ENCODE measurements around the gene CCDC70. TPM values are rescaled to one million over a fixed set of nuclear protein-coding genes. Genes with fewer than 3 reads are reported as not detected.

CCDC70 gene
- total and polyA plus RNA-seq, 2 of the 8 experiments (the other 6 are each of a cell fraction or from before 2014, with no cell fraction given), result not detected

DNA sequence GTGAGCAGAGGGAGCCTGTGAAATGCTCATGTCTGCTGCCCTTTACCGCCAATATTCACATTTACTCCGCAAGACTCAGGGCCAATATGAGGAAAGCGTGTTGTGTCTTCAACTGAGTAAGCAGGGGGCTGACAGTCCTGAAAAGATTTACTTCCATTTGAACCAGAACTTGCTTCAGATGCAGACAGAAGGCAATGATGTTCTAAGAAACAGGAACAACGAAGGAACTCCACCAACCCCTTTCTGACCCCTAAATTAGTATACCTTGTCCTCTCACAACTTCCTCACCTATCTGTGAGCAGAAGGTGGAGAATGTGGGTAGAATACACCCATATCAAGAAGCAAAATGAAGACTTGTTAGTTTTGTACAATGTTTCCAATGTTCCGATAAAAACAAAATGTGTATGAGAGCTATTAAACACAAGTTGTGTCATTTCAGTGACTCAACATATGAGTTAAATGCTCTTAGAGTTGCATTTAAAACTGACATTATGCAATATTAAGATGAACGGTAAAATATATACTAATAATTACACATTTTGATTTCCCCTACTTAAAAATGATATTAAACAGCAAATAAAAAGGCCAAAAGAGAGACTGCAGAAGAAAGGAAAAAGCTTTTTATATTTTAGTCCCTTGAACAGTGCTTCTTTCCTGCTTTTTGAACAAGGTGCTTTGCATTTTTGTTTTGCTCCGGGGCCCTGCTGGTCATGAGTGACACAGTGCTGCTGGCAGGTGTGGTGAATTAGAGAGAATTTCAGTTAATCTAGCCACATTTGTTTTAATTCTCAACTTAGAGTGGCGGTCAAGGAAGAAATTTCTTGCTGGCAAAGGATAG lies 32.8 kb upstream of the CCDC70 start:
- Histone ChIP-seq H3K23me2 (ENCODE audit: low read depth, low read length) (no peaks in the 10 kb centered on the region), H3K4me3 (ENCODE audit: extremely low read depth in 1 of 4, insufficient read depth in 2 of 4, low read depth in 3 of 4, low read length in 4 of 4) (no peak overlapping the region), H3K27me3 (replicated peaks in 1 of 4; ENCODE audit: control insufficient read depth in 3 of 4, extremely low read depth in 1 of 4, insufficient read depth in 3 of 4, low read length in 3 of 4) (no peaks in the 10 kb centered on the region), H3K36me3 (ENCODE audit: control insufficient read depth in 2 of 4, insufficient read depth in 4 of 4, low read length in 3 of 4) (no peaks in the 10 kb centered on the region; a peak in 1 of 8 replicates), H3K4me1 (replicated peaks in 1 of 4; ENCODE audit: control insufficient read depth in 3 of 4, insufficient read depth in 4 of 4, low read length in 3 of 4) (no peaks in the 10 kb centered on the region), H4K91ac (replicated peaks; ENCODE audit: insufficient read length, low read length) (no peak overlapping the region), H2BK5ac (ENCODE audit: low read depth, low read length) (no peak overlapping the region), H3K9me3 (ENCODE audit: insufficient read depth in 2 of 2, low read depth in 1 of 2, low read length in 1 of 2) (no peaks in the 10 kb centered on the region), H4K5ac (ENCODE audit: insufficient read length, low read depth, low read length) (no peak overlapping the region), H3K18ac (ENCODE audit: extremely low read depth, low read length) (no peak overlapping the region), H3K9ac (replicated peaks in 1 of 4; ENCODE audit: extremely low read depth in 1 of 4, low read depth in 3 of 4, low read length in 3 of 4) (no peak overlapping the region), H3K79me2 (ENCODE audit: control insufficient read depth in 1 of 2, insufficient read depth in 2 of 2, low read length in 2 of 2) (no peaks in the 10 kb centered on the region), H4K20me1 (replicated peaks in 1 of 2; ENCODE audit: control insufficient read depth in 1 of 2, insufficient read depth in 2 of 2, low read length in 2 of 2) (no peaks in the 10 kb centered on the region), H2BK20ac (ENCODE audit: low read length) (no peak overlapping the region), H3K14ac (ENCODE audit: insufficient read length) (no peak overlapping the region), H2BK15ac (ENCODE audit: low read length) (no peak overlapping the region), H2AFZ (ENCODE audit: low read length) (no peak overlapping the region), H3K4me2 (ENCODE audit: insufficient read depth in 1 of 2, low read depth in 2 of 2, low read length in 2 of 2) (no peak overlapping the region), H3K27ac (ENCODE audit: low read depth, low read length) (no peak overlapping the region), H2AK5ac (ENCODE audit: low read depth, low read length) (no peak overlapping the region), H2BK120ac (replicated peaks; ENCODE audit: low read depth, low read length) (no peak overlapping the region), H3K23ac (ENCODE audit: insufficient read length) (no peak overlapping the region), H4K8ac (ENCODE audit: extremely low read depth, insufficient read depth, low read length) (no peak overlapping the region), H3K4ac (replicated peaks; ENCODE audit: insufficient read length, low read depth, low read length) (no peak overlapping the region), H3K79me1 (ENCODE audit: low read depth, low read length) (no peaks in the 10 kb centered on the region), H3K56ac (replicated peaks; ENCODE audit: insufficient read length, low read depth, low read length) (no peak overlapping the region), H2BK12ac (ENCODE audit: low read depth, low read length) (no peak overlapping the region)
- POLR2A ChIA-PET (ENCODE audit: partially characterized antibody), result no interaction called here
- FAIRE-seq, result no peak
- CTCF ChIA-PET (ENCODE audit: partially characterized antibody), result interaction anchor here (1.0 to 11.2 kb wide), 4 partner anchors 10 to 21 kb away, joined by 4 to 98 read pairs (median 8); no protein-coding TSS in a partner anchor
- WGBS, 2 experiments (ENCODE audit: extremely low coverage in 1 of 2, insufficient coverage in 1 of 2, insufficient read length in 1 of 2, insufficient replicate concordance in 2 of 2, low coverage in 1 of 2, low lambda C conversion rate in 2 of 2, missing lambda C conversion rate in 1 of 2), result 91% methylated on average over 8 of the region's 8 CpGs; no CpG with 5 or more reads in 1 of the 2 experiments
- TF ChIP-seq SIX5 (IDR thresholded peaks at IDR 0.05; ENCODE audit: low read depth, low read length), result no peak
- no peak for TF ChIP-seq TCF12 (IDR thresholded peaks at IDR 0.05; ENCODE audit: low read depth, low read length)
- no peak for TF ChIP-seq NANOG (IDR thresholded peaks at IDR 0.05; ENCODE audit: insufficient read depth, low read depth, low read length, poor library complexity, severe bottlenecking)
- no peak for TF ChIP-seq RFX5 (IDR thresholded peaks at IDR 0.05; ENCODE audit: borderline replicate concordance, low read depth, low read length)
- no peak for TF ChIP-seq POLR2A (IDR thresholded peaks at IDR 0.05; ENCODE audit: control extremely low read depth in 1 of 2, low read depth in 2 of 2, low read length in 2 of 2)
- TF ChIP-seq SP2 (IDR thresholded peaks at IDR 0.05; ENCODE audit: low read length), result no peak
- no peak for TF ChIP-seq RBBP5 (IDR thresholded peaks at IDR 0.05; ENCODE audit: borderline replicate concordance, low read depth, low read length)
- TF ChIP-seq CEBPB (IDR thresholded peaks at IDR 0.05; ENCODE audit: low read depth, low read length), result no peak
- no peak for TF ChIP-seq JUND (IDR thresholded peaks at IDR 0.05; ENCODE audit: low read length)
- TF ChIP-seq CBX8 (IDR thresholded peaks at IDR 0.05; ENCODE audit: borderline replicate concordance, low read depth, low read length), result no peak
- TF ChIP-seq SIRT6 (IDR thresholded peaks at IDR 0.05; ENCODE audit: low read length), result no peak
- no peak for TF ChIP-seq TAF1 (IDR thresholded peaks at IDR 0.05; ENCODE audit: low read depth, low read length)
- TF ChIP-seq RXRA (IDR thresholded peaks at IDR 0.05; ENCODE audit: insufficient read depth, low read depth, low read length), result no peak
- DNase-seq (ENCODE audit: low read depth in 1 of 2, low spot score in 2 of 2), result no peak

All from H1 (cell line).